ENCODE measurements around the gene SNTG2. TPM values are rescaled to one million over a fixed set of nuclear protein-coding genes. Genes with fewer than 3 reads are reported as not detected.

SNTG2 gene
- total and polyA plus RNA-seq, 2 of the 13 experiments (the other 11 are each of a cell fraction or from before 2014, with no cell fraction given), result not detected

GRCh38 chr2:1238598-1239138 is 288.0 kb downstream of the SNTG2 start:
- intact Hi-C loops (cut with micrococcal nuclease; ENCODE audit: unreplicated experiment), result no loop called here
- CTCF ChIA-PET (ENCODE audit: low intra/inter-chr PET ratio, low total read pairs), result no interaction called here
- WGBS (ENCODE audit: low lambda C conversion rate), result 30% methylated on average over 12 of the region's 14 CpGs

GRCh38 chr2:1245193-1245592 is 294.5 kb downstream of the SNTG2 start:
- peaks cover 0 to 18% of the 10 kb centered on the region in 2 experiments; a peak in 4 of 5 replicates for H3K27me3 ChIP-seq (ENCODE audit: control insufficient read depth in 1 of 2, insufficient read depth in 2 of 2, low read length in 2 of 2)
- H4K20me1 ChIP-seq (ENCODE audit: insufficient read depth, low read length), result no peaks in the 10 kb centered on the region
- no peak overlapping the region for H3K27ac ChIP-seq (ENCODE audit: extremely low read length, insufficient read depth, low read length)
- ChIA-PET CTCF (ENCODE audit: low intra/inter-chr PET ratio, low total read pairs) (no interaction called here), POLR2A (no interaction called here)
- H3K9ac ChIP-seq (ENCODE audit: insufficient read depth, low read depth, low read length), result no peak overlapping the region
- H3K79me2 ChIP-seq (ENCODE audit: insufficient read depth, low read length), result no peaks in the 10 kb centered on the region
- H3K4me1 ChIP-seq (ENCODE audit: insufficient read depth, low read length), result no peaks in the 10 kb centered on the region
- DNase-seq (ENCODE audit: low spot score) (no peak), FAIRE-seq (no peak), ATAC-seq (no peak)
- H3K4me2 ChIP-seq (ENCODE audit: low read depth, low read length), result no peak overlapping the region
- H3K9me3 ChIP-seq (ENCODE audit: low read length), result no peaks in the 10 kb centered on the region
- intact Hi-C loops (cut with micrococcal nuclease; ENCODE audit: unreplicated experiment) (loop anchor here (5.0 kb wide), 1 partner anchor 302 kb away; no protein-coding TSS in a partner anchor), in situ Hi-C loops (cut with HindIII; ENCODE audit: extremely low pct_ligation_motif_present, low pct_unique_long_range_greater_than_20kb) (loop anchor here (10.0 kb wide), 1 partner anchor 300 kb away; no protein-coding TSS in a partner anchor)
- no peaks in the 10 kb centered on the region for H3K36me3 ChIP-seq (replicated peaks in 1 of 2; ENCODE audit: control insufficient read depth in 1 of 2, insufficient read depth in 2 of 2, low read length in 2 of 2)
- no TSS peak for BruUV-seq (replicated peaks)
- WGBS (ENCODE audit: low lambda C conversion rate), result 32% methylated on average over 2 of the region's 2 CpGs
- TF ChIP-seq MNT (IDR thresholded peaks at IDR 0.05) (peak; percentile 73), ETV5 (CRISPR knock-in tag; IDR thresholded peaks at IDR 0.05; ENCODE audit: borderline replicate concordance) (no peak)
- no peak overlapping the region for H3K4me3 ChIP-seq (replicated peaks in 1 of 3; ENCODE audit: insufficient read depth in 1 of 3, low read depth in 2 of 3, low read length in 3 of 3)
- H2AFZ ChIP-seq (ENCODE audit: low read length), result no peak overlapping the region

More at GRCh38 chr2:1238598-1239138, 288.0 kb downstream of the SNTG2 start:
- Histone ChIP-seq H3K4me2 (ENCODE audit: low read depth, low read length) (no peak overlapping the region), H3K27me3 (ENCODE audit: control insufficient read depth in 1 of 2, insufficient read depth in 2 of 2, low read length in 2 of 2) (peaks cover 0 to 34% of the 10 kb centered on the region in 2 experiments; a peak in 2 of 5 replicates), H3K36me3 (replicated peaks in 1 of 2; ENCODE audit: control insufficient read depth in 1 of 2, insufficient read depth in 2 of 2, low read length in 2 of 2) (no peaks in the 10 kb centered on the region), H4K20me1 (ENCODE audit: insufficient read depth, low read length) (no peaks in the 10 kb centered on the region), H3K4me3 (replicated peaks in 1 of 3; ENCODE audit: insufficient read depth in 1 of 3, low read depth in 2 of 3, low read length in 3 of 3) (no peak overlapping the region), H3K79me2 (ENCODE audit: insufficient read depth, low read length) (no peaks in the 10 kb centered on the region), H2AFZ (ENCODE audit: low read length) (no peak overlapping the region), H3K9ac (ENCODE audit: insufficient read depth, low read depth, low read length) (no peak overlapping the region), H3K27ac (ENCODE audit: extremely low read length, insufficient read depth, low read length) (no peak overlapping the region), H3K4me1 (ENCODE audit: insufficient read depth, low read length) (no peaks in the 10 kb centered on the region), H3K9me3 (ENCODE audit: low read length) (no peaks in the 10 kb centered on the region)
- no peak for ATAC-seq
- POLR2A ChIA-PET, result no interaction called here
- BruUV-seq (replicated peaks), result no TSS peak
- no peak for DNase-seq (ENCODE audit: low spot score)
- TF ChIP-seq ATF1 (CRISPR knock-in tag; IDR thresholded peaks at IDR 0.05) (no peak), DBP (CRISPR knock-in tag; IDR thresholded peaks at IDR 0.05; ENCODE audit: not compliant biosample characterization) (no peak), CBX2 (IDR thresholded peaks at IDR 0.05; ENCODE audit: low read depth, low read length) (no peak), CBX2 (CRISPR knock-in tag; IDR thresholded peaks at IDR 0.05; ENCODE audit: low read depth) (no peak), NR2F1 (CRISPR knock-in tag; IDR thresholded peaks at IDR 0.05) (no peak)
- FAIRE-seq, result no peak
- in situ Hi-C loops (cut with HindIII; ENCODE audit: extremely low pct_ligation_motif_present, low pct_unique_long_range_greater_than_20kb), result no loop called here
